HPDE6-E6E7 (cell line): Measurements from ENCODE around the gene RABL3.
"Not testable (repeated sequence)": the region's sequence is repeated elsewhere in the genome, so short reads cannot be mapped to it uniquely, and the experiment has no call there.

Experiments used
- DNase-seq: peaks from one replicate; pipeline ENCODE4 v3.0.0; 2011; ENCODE audit warnings: missing footprints; ENCODE audit errors: extremely low spot score

The RABL3 gene

DNA sequence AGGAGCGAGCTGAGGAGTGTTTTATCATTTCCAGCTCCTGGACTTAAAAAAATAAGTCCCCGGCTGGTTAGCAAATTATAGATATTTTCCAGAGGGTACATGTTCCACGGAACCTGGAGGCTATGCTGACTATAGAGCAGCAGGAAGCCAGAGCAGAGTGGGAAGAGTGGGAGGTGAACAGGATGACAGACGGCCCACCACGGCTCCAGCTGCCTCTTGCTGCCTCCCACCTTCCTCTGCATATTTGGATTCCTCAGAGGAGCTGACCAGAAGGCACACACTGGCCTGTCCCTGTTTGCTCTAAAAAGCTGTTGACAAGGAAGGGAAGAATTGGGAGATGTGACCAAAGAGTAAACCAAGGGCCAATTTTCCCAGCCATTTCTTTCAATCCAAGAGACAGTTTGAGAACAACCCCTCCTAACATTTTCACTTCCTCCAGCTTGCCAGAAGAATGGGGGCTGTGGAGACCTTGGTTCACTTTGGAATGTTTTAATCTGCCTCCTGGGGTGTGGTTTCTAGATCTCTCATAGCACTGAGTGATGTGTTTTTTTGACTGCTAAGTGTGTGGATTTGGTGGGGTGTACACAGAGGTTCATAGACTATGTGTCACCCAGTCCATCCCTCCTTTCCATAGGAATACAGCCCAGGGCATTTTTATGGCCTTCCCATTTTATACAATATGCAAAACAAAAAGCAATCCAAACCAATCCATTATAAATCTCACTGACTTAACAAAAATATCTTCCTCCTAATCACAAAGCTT lies 97.1 kb downstream of the RABL3 start:
- DNase-seq: no peak

DNA sequence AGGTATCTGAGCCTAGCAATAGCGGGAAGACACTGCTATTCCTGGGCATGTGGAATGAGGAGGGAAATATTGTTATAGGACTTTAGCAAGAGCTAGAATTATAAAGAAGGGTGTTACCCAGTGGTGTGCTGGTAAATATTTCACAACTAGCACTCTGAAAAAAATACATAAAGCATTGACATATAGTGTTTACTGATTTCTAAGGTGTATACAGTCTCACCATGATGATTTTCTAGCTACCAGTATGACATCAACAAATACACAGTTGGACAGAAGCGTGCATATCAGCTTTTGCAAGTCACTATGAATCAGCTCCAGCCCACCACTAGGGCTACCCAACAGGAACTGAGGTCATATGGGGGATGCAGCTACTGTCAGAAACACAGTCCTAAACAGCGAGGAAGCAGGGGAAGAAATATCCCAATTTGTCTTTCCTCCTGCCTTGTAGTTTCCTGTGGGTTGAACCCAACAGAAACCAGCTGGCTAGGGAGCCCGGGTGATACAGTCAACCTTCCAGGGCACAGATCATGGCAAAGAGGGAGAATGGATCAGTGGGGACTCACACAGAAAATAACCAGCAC lies 99.9 kb downstream of the RABL3 start:
- DNase-seq: no peak

DNA sequence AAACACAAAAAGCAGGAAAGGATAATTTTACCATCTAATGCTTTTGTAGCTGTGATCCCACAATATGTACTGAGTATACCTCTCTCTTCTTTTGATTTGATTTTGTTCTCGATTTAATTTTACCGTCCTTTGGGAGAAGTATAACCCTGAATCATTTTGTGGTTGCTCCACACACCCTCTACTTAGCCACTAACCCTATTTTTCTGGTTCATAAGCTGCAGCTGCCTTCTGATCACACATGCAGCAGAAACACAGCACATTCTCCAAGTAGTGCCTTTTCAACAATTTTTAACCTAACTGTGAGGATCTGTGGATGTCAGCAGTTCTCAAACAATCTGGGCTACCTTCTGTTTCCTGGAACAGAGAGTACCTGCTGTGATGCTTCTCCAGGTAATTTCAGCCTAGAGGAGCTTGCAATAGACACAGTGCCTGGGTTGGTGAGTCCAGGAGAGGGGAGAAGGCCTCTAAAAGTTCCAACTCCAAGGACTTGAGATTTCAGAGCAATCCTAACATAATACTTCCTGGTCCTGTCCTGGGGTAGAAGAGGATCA lies 100.5 kb downstream of the RABL3 start:
- DNase-seq: no peak

DNA sequence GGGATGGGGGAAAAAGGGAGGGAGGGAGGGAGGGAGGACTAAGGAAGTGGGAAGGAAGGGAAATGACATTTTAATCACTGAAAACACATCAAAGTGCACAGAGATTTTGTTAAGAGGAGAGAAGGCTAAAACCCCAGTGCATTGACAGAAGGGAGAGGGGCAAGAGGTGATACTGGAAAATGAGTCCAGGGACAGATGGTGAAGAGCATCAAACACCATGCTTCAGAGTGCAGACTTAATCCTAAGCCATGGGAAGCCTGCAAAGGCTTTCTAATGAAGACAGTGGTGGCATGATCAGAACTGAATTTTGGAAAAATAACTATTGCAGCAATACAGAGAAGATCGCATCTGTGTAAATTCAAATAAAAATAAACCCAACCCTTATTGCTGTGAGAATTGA lies 102.1 kb downstream of the RABL3 start:
- DNase-seq: no peak

DNA sequence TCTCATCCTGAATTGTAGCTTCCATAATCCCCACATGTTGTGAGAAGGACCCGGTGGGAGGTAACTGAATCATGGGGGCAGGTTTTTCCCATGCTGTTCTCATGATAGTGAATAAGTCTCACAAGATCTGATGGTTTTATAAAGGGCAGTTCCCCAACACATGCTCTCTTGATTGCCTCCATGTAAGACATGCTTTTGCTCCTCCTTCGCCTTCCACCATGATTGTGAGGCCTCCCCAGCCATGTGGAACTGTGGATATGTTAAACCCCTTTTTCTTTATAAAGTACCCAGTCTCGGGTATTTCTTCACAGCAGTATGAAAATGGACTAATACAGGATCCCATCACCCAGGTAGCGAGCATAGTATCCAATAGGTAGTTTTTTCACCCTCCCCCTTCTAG lies 103.5 kb downstream of the RABL3 start:
- not testable (repeated sequence) for DNase-seq

DNA sequence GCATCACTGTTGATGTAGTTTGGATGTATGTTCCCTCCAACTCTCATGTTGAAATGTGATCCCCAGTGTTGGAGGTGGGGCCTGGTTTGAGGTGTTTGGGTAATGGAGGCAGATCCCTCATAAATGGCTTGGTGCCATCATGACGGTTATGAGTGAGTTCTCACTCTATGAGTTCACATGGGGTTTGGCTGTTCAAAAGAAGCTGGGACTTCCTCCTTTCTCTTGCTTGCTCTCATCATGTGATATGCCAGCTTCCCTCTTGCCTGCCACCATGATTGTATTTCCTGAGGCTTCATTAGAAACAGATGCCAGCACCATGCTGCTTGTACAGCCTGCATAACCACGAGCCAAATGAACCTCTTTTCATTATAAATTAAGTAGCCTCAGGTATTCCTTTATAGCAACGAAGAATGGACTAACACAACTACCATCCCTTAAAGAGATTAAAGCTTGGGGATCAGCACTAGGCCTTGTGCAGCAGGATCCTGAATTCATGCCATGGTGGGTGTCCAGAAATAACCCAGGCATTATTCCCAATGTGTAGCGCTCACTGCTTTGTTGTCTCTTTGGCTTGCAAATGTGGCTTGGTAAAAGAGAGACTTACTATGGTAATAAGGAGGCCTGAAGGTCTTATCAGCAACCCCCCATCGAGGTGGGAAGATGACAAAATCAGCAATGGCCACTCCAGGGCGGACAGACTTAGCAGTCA lies 104.3 kb downstream of the RABL3 start:
- DNase-seq: no peak

DNA sequence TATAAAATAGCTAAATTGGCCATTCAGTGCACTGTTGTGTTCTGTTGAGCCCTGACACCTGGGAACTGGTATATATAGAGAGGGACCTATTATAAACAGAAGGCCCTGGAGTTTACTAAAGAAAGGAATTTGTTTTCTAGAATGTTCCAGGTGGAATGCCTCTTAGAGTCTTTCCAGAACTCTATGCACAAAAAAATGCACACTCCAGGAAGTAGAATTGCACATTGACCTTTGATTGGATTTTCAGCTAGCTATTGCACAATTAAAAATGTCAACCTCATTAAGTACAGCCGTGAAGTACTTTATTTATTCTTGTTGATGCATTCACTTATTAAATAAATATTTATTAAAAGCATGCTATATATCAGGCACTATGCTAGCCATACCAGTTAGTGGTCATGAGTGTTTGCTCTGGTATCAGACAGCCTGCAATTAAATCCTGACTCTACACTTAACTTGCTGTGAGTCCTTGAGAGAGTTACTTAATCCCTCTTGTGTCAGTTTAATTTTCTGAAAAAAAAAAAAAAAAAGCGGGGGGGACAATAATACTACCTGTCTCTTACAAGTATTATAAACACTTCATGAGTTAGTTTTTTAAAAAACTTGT lies 105.4 kb downstream of the RABL3 start:
- DNase-seq: no peak
